Mucosa of rectum (tissue), 2 donors: ENCODE measurements around the gene SFXN3.
A peak's percentile ranks its signal among the peaks of the same experiment; 100 is the strongest.

Experiments
- H3K27ac ChIP-seq, 2 donors: one replicate each; pipeline ENCODE4 v1.7.0; 2013; ENCODE audit warnings: inconsistent platforms in 2 of 2, low read depth in 2 of 2, low read length in 2 of 2
- H3K27me3 ChIP-seq, 2 donors: one replicate each; pipeline ENCODE4 v1.7.0; 2013; ENCODE audit warnings: low read length in 2 of 2; ENCODE audit not compliant: control insufficient read depth in 2 of 2, insufficient read depth in 2 of 2
- H3K36me3 ChIP-seq, 2 donors: one replicate each; pipeline ENCODE4 v1.7.0; 2013; ENCODE audit warnings: low read length in 2 of 2; ENCODE audit not compliant: control insufficient read depth in 2 of 2, insufficient read depth in 2 of 2
- H3K4me1 ChIP-seq, 2 donors: one replicate each; pipeline ENCODE4 v1.7.0; 2013; ENCODE audit warnings: low read length in 2 of 2, mild to moderate bottlenecking in 1 of 2; ENCODE audit not compliant: control insufficient read depth in 2 of 2, insufficient read depth in 2 of 2
- H3K4me3 ChIP-seq, 2 donors: one replicate each; pipeline ENCODE4 v1.7.0; 2013; ENCODE audit warnings: low read length in 2 of 2
- H3K9ac ChIP-seq, 2 donors: one replicate each; pipeline ENCODE4 v1.7.0; 2013; ENCODE audit warnings: low read length in 2 of 2, low read depth in 1 of 2, mild to moderate bottlenecking in 1 of 2
- H3K9me3 ChIP-seq, 2 donors: one replicate each; pipeline ENCODE4 v1.7.0; 2013; ENCODE audit warnings: low read length in 2 of 2; ENCODE audit not compliant: control insufficient read depth in 2 of 2
- donor health status: healthy.
- donor health status: Normal muscosa, but diverticular disease.

SFXN3 gene

DNA sequence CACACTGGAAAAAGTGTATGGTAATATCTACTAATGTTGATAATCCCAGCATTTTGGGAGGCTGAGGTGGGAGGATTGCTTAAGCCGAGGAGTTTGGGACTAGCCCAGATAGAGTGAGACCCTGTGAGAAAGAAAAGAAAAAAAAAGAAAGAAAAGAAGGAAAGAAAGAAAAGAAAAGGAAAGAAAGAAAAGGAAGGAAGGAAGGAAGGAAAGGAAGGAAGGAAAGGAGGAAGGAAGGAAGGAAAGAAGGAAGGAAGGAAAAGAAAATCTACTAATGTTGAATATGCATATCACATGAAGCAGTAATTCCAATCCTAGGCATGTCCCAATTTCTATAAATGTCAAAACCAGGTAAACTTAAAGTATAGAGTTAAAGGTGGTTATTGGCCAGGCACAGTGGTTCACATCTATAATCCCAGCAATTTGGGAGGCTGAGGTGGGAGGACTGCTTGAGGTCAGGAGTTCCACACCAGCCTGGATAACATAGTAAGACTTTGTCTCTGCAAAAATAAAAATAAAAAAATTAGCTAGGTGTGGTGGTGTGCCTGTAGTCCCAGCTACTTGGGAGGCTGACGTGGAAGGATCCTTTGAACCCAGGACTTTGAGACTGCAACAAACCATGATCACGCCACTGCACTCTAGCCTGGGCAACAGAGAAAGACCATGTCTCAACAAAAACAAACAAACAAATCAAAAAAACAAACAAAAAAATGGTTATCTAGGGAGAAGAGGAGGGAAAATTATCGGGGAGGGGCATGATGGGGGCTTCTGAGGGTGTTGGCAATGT lies 25.5 kb downstream of the SFXN3 start:
- Histone ChIP-seq H3K9ac (no peak overlapping the region), H3K4me1 (peaks cover 9 to 10% of the 10 kb centered on the region in 2 donors), H3K36me3 (no peaks in the 10 kb centered on the region), H3K27ac (no peak overlapping the region), H3K27me3 (no peaks in the 10 kb centered on the region), H3K4me3 (no peak overlapping the region), H3K9me3 (no peaks in the 10 kb centered on the region)

DNA sequence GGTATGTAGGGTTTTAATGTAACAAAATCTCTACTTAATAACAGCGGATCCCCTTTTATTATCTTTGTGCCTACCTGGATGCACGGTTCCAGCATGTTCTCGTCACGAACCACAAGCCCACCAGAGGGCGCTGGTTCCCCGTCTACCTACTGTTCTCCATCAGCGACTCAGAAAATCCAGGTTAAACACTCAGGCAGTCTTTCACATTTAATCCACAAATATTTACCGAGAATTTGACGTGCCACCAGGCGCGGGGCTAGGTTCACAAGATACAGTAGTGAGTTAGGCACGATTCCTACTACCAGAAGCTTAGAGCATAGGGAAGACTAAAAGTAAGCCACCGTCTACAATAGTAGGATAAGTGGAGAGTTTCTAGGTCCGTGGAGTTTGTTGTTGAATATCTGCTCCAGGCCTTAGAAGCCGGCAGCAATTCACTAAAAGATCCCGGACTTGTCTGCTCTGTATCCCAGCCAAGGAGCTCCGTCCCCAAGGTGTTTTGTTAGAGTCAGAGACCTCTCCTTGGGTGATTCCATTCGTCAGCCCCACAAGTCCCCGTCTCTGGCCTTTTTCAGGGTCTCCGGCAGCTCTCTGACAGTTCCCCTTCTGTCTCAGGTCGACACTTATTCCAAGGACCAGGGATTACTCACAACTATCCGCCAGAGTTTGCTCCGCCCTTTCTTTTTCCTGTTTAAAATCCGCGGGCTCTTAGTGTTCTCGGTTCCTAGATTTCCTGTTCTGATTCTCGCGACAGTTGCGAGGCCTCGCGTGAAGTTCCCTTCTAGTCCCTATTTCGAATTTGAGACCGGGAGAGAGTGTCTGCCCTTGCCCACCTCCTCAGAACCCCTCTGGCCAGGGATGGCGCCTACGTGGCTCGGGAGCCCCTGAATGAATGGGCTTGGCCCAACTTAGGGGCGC lies 29.3 kb downstream of the SFXN3 start:
- no peaks in the 10 kb centered on the region for H3K9me3 ChIP-seq
- H3K9ac ChIP-seq: peak overlapping the region; percentile 99 to 100
- peak overlapping the region; percentile 98 to 99 for H3K4me3 ChIP-seq
- H3K36me3 ChIP-seq: no peaks in the 10 kb centered on the region
- H3K27ac ChIP-seq: peak overlapping the region; percentile 99 to 100
- peaks cover 45 to 46% of the 10 kb centered on the region in 2 donors for H3K4me1 ChIP-seq
- no peaks in the 10 kb centered on the region for H3K27me3 ChIP-seq

DNA sequence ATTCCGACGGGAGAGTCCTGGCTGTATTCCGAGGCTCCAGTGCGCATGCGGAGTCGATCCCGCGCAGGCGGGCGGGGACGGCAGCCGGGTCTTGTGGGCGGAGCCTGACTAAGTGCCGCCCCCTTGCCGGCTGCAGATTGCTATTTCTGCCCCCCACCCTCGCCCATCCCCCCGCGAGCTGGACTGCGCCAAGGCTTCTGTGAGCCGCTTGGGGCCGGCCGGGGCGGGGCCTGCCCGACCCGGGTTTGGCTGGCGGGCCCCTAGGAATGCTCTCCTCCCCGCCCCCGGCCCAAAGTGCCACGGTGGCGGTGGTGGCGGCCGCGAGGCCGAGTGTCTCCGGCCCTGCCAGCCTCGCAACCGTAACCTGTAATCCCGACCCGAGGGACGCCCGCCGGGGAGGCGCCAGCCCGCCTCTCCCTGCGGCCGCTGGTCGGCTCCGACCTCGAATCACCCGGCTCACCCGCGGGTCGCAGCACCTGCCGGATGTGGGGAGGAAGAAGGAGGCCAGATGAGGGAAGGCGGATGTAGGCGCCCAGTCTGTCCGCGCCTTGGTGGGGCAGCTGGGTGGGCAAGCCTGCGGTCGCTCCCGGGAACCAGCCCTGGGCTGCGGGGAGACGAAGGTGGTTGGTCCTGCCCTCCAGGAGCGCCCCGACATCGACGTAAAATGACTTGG lies 30.1 kb downstream of the SFXN3 start:
- Histone ChIP-seq H3K9me3 (no peaks in the 10 kb centered on the region), H3K27me3 (peaks cover 0 to 2% of the 10 kb centered on the region in 2 donors), H3K4me1 (peaks cover 53 to 54% of the 10 kb centered on the region in 2 donors), H3K9ac (peak overlapping the region; percentile 99 to 100), H3K4me3 (peak overlapping the region; percentile 98 to 99), H3K27ac (peak overlapping the region; percentile 99 to 100), H3K36me3 (no peaks in the 10 kb centered on the region)

DNA sequence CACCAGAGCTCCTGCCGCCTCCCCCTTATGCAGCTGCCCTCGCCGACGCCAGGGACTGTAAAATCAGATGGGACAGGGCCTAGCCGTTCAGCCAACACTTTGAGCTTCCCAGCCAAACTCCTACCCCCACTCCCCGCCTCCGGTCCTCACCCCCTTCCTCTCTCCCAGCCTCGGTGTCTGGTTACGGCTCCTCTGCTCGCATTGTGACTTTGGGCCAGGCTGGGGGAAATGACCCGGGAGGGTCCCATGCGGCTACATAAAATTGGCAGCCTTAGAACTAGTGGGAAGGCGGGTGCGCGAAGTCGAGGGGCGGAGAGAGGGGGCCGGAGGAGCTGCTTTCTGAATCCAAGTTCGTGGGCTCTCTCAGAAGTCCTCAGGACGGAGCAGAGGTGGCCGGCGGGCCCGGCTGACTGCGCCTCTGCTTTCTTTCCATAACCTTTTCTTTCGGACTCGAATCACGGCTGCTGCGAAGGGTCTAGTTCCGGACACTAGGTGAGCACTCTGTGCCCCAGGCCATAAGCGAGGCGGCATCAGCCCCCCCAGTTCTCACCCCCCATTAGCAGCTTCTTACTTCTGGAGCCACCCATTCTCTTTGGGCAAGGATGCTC lies 30.7 kb downstream of the SFXN3 start, which contains the start of gene KAZALD1:
Gene KAZALD1 (plus strand): TSS at position 366 of the 608 bp plus-strand sequence. CDS start 604 bp downstream, outside the sequence.
- Histone ChIP-seq H3K9ac (peak within 1 kb of the TSS; percentile 99 to 100), H3K4me1 (peaks cover 58 to 59% of the 10 kb centered on the region in 2 donors), H3K27me3 (peaks cover 0 to 2% of the 10 kb centered on the region in 2 donors), H3K4me3 (peak within 1 kb of the TSS; percentile 98 to 99), H3K36me3 (no peaks in the 10 kb centered on the region), H3K27ac (peak within 1 kb of the TSS; percentile 99 to 100), H3K9me3 (no peaks in the 10 kb centered on the region)

DNA sequence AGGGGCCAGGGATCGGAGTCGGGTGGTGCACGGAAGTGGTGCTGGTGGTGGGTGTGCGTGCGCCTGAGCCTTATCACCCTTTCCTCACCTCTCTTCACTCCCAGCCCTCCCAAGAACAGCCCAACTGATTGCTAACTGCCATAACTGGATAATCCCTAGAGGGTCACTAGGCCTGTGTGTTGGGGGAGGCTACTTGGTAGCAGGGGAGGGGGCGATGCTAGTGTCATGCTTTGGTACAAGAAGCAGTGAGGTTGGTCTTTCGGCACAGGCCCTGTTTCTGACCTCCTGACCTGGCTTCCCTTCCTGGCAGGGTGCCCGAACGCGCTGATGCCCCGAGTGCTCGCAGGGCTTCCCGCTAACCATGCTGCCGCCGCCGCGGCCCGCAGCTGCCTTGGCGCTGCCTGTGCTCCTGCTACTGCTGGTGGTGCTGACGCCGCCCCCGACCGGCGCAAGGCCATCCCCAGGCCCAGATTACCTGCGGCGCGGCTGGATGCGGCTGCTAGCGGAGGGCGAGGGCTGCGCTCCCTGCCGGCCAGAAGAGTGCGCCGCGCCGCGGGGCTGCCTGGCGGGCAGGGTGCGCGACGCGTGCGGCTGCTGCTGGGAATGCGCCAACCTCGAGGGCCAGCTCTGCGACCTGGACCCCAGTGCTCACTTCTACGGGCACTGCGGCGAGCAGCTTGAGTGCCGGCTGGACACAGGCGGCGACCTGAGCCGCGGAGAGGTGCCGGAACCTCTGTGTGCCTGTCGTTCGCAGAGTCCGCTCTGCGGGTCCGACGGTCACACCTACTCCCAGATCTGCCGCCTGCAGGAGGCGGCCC lies 31.4 kb downstream of the SFXN3 start:
- peaks cover 0 to 2% of the 10 kb centered on the region in 2 donors for H3K27me3 ChIP-seq
- H3K27ac ChIP-seq: peak overlapping the region; percentile 99 to 100
- H3K36me3 ChIP-seq: no peaks in the 10 kb centered on the region
- H3K4me1 ChIP-seq: peaks cover 59 to 61% of the 10 kb centered on the region in 2 donors
- peak overlapping the region; percentile 75 to 99 for H3K9ac ChIP-seq
- H3K4me3 ChIP-seq: peak overlapping the region; percentile 98 to 99
- H3K9me3 ChIP-seq: no peaks in the 10 kb centered on the region

DNA sequence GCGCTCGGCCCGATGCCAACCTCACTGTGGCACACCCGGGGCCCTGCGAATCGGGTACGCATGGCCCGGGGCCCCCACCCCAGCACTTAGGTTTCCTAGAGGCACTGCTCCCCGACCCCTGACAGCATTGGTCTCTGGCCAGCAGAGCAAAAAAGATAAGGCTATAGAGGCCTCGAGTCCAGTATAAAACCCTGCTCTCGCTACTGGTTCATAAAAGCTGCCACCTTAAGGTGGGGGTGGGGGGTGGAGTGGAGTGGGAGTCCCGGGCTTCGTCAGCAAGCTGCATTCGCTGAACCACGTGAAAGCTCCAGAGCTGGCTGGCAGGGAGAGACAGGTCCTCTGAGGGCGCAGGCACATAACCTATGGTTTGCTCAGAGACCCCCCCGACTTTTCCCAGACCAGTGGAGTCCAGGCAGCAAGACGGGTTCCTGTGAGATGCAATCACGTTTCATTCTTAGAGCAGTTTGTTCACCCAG lies 32.1 kb downstream of the SFXN3 start:
- Histone ChIP-seq H3K27me3 (peaks cover 0 to 2% of the 10 kb centered on the region in 2 donors), H3K4me1 (peaks cover 59 to 63% of the 10 kb centered on the region in 2 donors), H3K4me3 (peak overlapping the region; percentile 98 to 99), H3K9ac (peak overlapping the region; percentile 26 to 99), H3K27ac (peak overlapping the region; percentile 99 to 100), H3K9me3 (no peaks in the 10 kb centered on the region), H3K36me3 (no peaks in the 10 kb centered on the region)

DNA sequence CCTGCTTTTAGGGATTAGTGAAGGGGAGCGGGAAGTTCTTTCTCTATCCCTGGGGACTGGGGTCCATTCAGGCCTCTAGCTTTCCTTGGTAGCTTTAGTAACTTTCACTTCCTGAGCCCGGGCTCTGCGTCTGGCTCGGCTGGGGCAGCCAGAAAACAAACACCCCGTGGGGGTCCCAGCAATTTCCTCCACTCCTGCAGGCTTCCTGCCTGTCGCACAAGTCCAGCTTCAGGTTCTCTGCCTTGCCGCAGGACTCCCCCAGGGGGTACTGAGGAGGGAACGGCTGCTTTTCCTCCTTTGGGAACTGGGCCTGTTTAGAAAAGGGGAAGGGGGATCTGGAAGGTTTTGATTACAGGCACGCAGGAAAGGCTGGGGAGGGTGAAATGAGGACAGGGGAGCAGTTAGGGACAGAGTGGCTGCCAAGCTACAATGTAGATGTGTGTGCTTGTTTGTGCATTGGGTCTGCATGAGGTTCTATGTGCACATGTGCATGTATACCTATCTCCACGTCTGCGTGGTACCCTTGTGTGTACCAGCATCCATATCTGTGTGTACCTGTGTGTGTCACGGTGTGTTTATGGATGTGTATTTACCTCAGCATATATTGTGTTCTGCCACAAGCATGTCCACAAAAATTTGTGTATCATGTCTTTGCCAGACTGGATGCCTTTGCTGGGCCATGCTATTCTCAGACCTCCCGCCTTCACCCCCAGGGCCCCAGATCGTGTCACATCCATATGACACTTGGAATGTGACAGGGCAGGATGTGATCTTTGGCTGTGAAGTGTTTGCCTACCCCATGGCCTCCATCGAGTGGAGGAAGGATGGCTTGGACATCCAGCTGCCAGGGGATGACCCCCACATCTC lies 32.7 kb downstream of the SFXN3 start:
- Histone ChIP-seq H3K9me3 (no peaks in the 10 kb centered on the region), H3K36me3 (no peaks in the 10 kb centered on the region), H3K4me1 (peaks cover 59 to 63% of the 10 kb centered on the region in 2 donors), H3K27ac (peak overlapping the region in 1 of 2 donors; percentile 97), H3K9ac (peak overlapping the region; percentile 38 to 99), H3K27me3 (peaks cover 0 to 2% of the 10 kb centered on the region in 2 donors), H3K4me3 (peak overlapping the region; percentile 98 to 99)

DNA sequence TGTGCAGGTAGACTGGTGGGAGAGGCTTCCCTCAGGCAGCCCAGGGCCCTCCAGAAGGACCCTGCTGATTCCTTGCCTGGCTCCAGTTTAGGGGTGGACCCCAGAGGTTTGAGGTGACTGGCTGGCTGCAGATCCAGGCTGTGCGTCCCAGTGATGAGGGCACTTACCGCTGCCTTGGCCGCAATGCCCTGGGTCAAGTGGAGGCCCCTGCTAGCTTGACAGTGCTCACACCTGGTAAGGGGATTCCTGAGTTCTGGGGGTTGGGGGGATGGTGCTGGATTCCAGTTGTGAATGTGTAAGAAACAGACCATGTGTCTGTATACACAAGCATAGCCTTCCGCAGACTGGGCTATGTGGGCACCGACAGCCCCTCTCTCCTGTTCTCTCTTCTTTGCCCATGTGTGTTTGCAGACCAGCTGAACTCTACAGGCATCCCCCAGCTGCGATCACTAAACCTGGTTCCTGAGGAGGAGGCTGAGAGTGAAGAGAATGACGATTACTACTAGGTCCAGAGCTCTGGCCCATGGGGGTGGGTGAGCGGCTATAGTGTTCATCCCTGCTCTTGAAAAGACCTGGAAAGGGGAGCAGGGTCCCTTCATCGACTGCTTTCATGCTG lies 33.5 kb downstream of the SFXN3 start:
- peaks cover 0 to 2% of the 10 kb centered on the region in 2 donors for H3K27me3 ChIP-seq
- no peak overlapping the region for H3K4me3 ChIP-seq
- peaks cover 59 to 63% of the 10 kb centered on the region in 2 donors for H3K4me1 ChIP-seq
- H3K9me3 ChIP-seq: no peaks in the 10 kb centered on the region
- peak overlapping the region; percentile 34 to 39 for H3K9ac ChIP-seq
- no peaks in the 10 kb centered on the region for H3K36me3 ChIP-seq
- H3K27ac ChIP-seq: peak overlapping the region; percentile 95 to 97
